Activated CD4-positive, alpha-beta T cell treated with anti-CD3 and anti-CD28 coated beads for 36 hours (primary cell): Measurements from ENCODE around the gene PI4KA. TPM values are rescaled to one million over a fixed set of nuclear protein-coding genes. Genes with fewer than 3 reads are reported as not detected.

Experiments used
- total RNA-seq, 2 experiments: library from RNA; stranded (reverse); gene quantifications; one replicate each; pipeline ENCODE4 v1.2.3, GENCODE V29; 2021

The PI4KA gene
- total RNA-seq, 2 experiments from 2014 or later, result 52.8 TPM

Other genes with a start within 250 kb of the PI4KA start
- gene SERPIND1, start 84.7 kb downstream of the PI4KA start, total RNA-seq, result not detected
- 10 to 100 TPM; 22.8 to 33.8 TPM for gene SNAP29, start 196 bp upstream of the PI4KA start, total RNA-seq
- 10 to 100 TPM; 80.8 to 92.0 TPM for gene CRKL, start 58.6 kb upstream of the PI4KA start, total RNA-seq
- gene AIFM3, start 108.4 kb upstream of the PI4KA start, total RNA-seq, result under 1 TPM in 1 of 2 experiments, not detected in 1; 0.21 TPM
- gene LZTR1, start 123.5 kb upstream of the PI4KA start, total RNA-seq, result 10 to 100 TPM; 31.9 to 40.5 TPM
- gene THAP7, start 143.3 kb upstream of the PI4KA start, total RNA-seq, result 10 to 100 TPM; 25.1 to 27.2 TPM
- under 1 TPM; 0.18 to 0.25 TPM for gene P2RX6, start 156.4 kb upstream of the PI4KA start, total RNA-seq
- gene SLC7A4, start 173.8 kb upstream of the PI4KA start, total RNA-seq, result not detected
- not detected for gene LRRC74B, start 187.1 kb upstream of the PI4KA start, total RNA-seq